ENCODE data around the gene TMEM94.

DNA sequence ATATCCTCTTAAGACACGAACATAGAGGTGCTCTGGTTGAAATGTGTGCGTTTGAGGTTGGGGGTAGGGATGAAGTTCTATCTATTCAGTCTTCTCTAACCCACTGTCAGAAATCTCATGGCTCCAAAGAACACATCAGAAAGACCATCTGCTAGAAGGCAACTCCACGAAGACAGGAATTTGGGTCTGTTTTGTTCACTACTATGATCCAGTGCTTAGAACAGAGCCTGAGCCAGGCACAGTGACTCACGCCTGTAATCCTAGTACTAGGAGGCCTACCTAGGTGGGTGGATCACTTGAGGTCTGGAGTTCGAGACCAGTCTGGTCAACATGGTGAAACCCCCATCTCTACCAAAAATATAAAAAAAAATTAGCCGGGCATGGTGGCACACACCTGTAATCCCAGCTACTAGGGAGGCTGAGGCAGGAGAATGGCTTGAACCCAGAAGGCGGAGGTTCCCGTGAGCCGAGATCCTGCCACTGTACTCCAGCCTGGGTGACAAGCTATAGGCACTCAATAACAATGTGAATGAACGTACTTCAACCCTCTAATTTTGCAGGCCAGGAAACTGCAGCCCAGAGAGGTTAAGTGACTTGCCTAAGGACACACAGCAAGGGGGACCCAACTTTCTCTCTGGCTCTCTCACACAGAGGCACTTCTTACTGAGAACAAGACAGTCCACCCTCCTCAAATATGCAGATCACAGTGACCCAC, 56.6 kb downstream of the TMEM94 start:
- TF ChIP-seq POLR2AphosphoS5 (IDR thresholded peaks at IDR 0.05; ENCODE audit: borderline replicate concordance, low read depth, low read length) (no peak), EZH2 (IDR thresholded peaks at IDR 0.05) (no peak), FOXP2 (optimal IDR thresholded peaks at IDR 0.05; ENCODE audit: control extremely low read depth, extremely low read length, insufficient read depth) (no peak)
